ENCODE measurements around the gene TRPV4. TPM values are rescaled to one million over a fixed set of nuclear protein-coding genes. Genes with fewer than 3 reads are reported as not detected.
A peak's percentile ranks its signal among the peaks of the same experiment; 100 is the strongest.
"Not testable (repeated sequence)": the region's sequence is repeated elsewhere in the genome, so short reads cannot be mapped to it uniquely, and the experiment has no call there.

Gene TRPV4
- total and polyA plus RNA-seq, 4 experiments from 2014 or later, result 0.17 TPM; not detected in 3

- H3K27me3 ChIP-seq (ENCODE audit: insufficient read depth, low read length), result no peaks in the 10 kb centered on the region
- H3K27ac ChIP-seq (ENCODE audit: low read depth, low read length), result no peak overlapping the region
- Mint-ChIP-seq H3K36me3 (peaks cover 8 to 21% of the 10 kb centered on the region in 2 donors), H3K9me3 (no peaks in the 10 kb centered on the region), H3K27ac (peak overlapping the region in 2 of 7 donors; percentile 9 to 41), H3K27me3 (no peaks in the 10 kb centered on the region), H3K4me3 (no peak overlapping the region), H3K4me1 (peaks cover 9 to 30% (median 20%) of the 10 kb centered on the region in 4 donors)
- CTCF ChIA-PET (ENCODE audit: partially characterized antibody), result interaction anchor here (1.0 to 1.2 kb wide), 2 partner anchors 9 to 16 kb away, joined by 4 to 5 read pairs; no protein-coding TSS in a partner anchor
- POLR2A ChIA-PET (ENCODE audit: partially characterized antibody), result no interaction called here
- DNase-seq, result no peak
- H3K4me3 ChIP-seq (ENCODE audit: low read length in 2 of 2), result no peak overlapping the region
- no peaks in the 10 kb centered on the region for H3K9me3 ChIP-seq (ENCODE audit: control insufficient read depth in 1 of 2, low read length in 2 of 2)
- H3K36me3 ChIP-seq (ENCODE audit: insufficient read depth, low read length), result peaks cover 16% of the 10 kb centered on the region
- intact Hi-C loops (cut with micrococcal nuclease), result no loop called here
- peaks cover 7% of the 10 kb centered on the region for H3K4me1 ChIP-seq (ENCODE audit: insufficient read depth, low read length)
Observed at GRCh38 chr12:109861689-109862314, 28.6 kb upstream of the TRPV4 start.

- intact Hi-C loops (cut with micrococcal nuclease), result no loop called here
- H3K27ac ChIP-seq (ENCODE audit: low read depth, low read length), result no peak overlapping the region
- Mint-ChIP-seq H3K9me3 (no peaks in the 10 kb centered on the region), H3K27me3 (no peaks in the 10 kb centered on the region), H3K4me1 (peaks cover 9 to 25% (median 16%) of the 10 kb centered on the region in 4 donors), H3K4me3 (no peak overlapping the region), H3K27ac (peak overlapping the region in 1 of 7 donors; percentile 13), H3K36me3 (peaks cover 8 to 26% of the 10 kb centered on the region in 2 donors)
- ChIA-PET CTCF (ENCODE audit: partially characterized antibody) (interaction anchor here (1.0 kb wide), 1 partner anchor 15 kb away, joined by 5 read pairs; no protein-coding TSS in a partner anchor), POLR2A (ENCODE audit: partially characterized antibody) (no interaction called here)
- H3K9me3 ChIP-seq (ENCODE audit: control insufficient read depth in 1 of 2, low read length in 2 of 2), result no peaks in the 10 kb centered on the region
- DNase-seq, result no peak
- no peaks in the 10 kb centered on the region for H3K27me3 ChIP-seq (ENCODE audit: insufficient read depth, low read length)
- H3K4me3 ChIP-seq (ENCODE audit: low read length in 2 of 2), result no peak overlapping the region
- peaks cover 22% of the 10 kb centered on the region for H3K36me3 ChIP-seq (ENCODE audit: insufficient read depth, low read length)
- H3K4me1 ChIP-seq (ENCODE audit: insufficient read depth, low read length), result peaks cover 7% of the 10 kb centered on the region
Observed at GRCh38 chr12:109860977-109861376, 27.8 kb upstream of the TRPV4 start.

- Histone ChIP-seq H3K36me3 (ENCODE audit: insufficient read depth, low read length) (peaks cover 25% of the 10 kb centered on the region), H3K27ac (ENCODE audit: low read depth, low read length) (no peak overlapping the region), H3K27me3 (ENCODE audit: insufficient read depth, low read length) (no peaks in the 10 kb centered on the region), H3K4me1 (ENCODE audit: insufficient read depth, low read length) (no peaks in the 10 kb centered on the region), H3K4me3 (ENCODE audit: low read length in 2 of 2) (no peak overlapping the region), H3K9me3 (ENCODE audit: control insufficient read depth in 1 of 2, low read length in 2 of 2) (no peaks in the 10 kb centered on the region)
- no peak for DNase-seq
- Mint-ChIP-seq H3K4me3 (peak overlapping the region in 1 of 8 donors; percentile 17), H3K27me3 (no peaks in the 10 kb centered on the region), H3K4me1 (peaks cover 2 to 9% (median 5%) of the 10 kb centered on the region in 4 donors), H3K9me3 (no peaks in the 10 kb centered on the region), H3K27ac (peak overlapping the region in 4 of 7 donors; percentile 37 to 82 (median 58)), H3K36me3 (peaks cover 8 to 37% of the 10 kb centered on the region in 2 donors)
- ChIA-PET POLR2A (ENCODE audit: partially characterized antibody) (no interaction called here), CTCF (ENCODE audit: partially characterized antibody) (interaction anchor here (0.8 to 3.1 kb wide), 6 partner anchors 10 to 53 kb away, joined by 3 to 36 read pairs (median 3); no protein-coding TSS in a partner anchor)
- intact Hi-C loops (cut with micrococcal nuclease), result no loop called here
Observed at GRCh38 chr12:109858764-109859163, 25.6 kb upstream of the TRPV4 start.

- POLR2A ChIA-PET (ENCODE audit: partially characterized antibody), result no interaction called here
- peaks cover 0 to 3% (median 2%) of the 10 kb centered on the region in 4 donors for H3K4me1 Mint-ChIP-seq
- H3K36me3 ChIP-seq (ENCODE audit: insufficient read depth, low read length), result peaks cover 25% of the 10 kb centered on the region
- no peaks in the 10 kb centered on the region for H3K27me3 ChIP-seq (ENCODE audit: insufficient read depth, low read length)
- H3K36me3 Mint-ChIP-seq, result peaks cover 11 to 39% of the 10 kb centered on the region in 2 donors
- H3K27ac Mint-ChIP-seq, result peak overlapping the region in 2 of 7 donors; percentile 61 to 79
- CTCF ChIA-PET (ENCODE audit: partially characterized antibody), result interaction anchor here (0.8 to 3.1 kb wide), 3 partner anchors 11 to 52 kb away, joined by 3 to 36 read pairs (median 3); no protein-coding TSS in a partner anchor
- H3K9me3 Mint-ChIP-seq, result no peaks in the 10 kb centered on the region
- no peaks in the 10 kb centered on the region for H3K27me3 Mint-ChIP-seq
- H3K4me1 ChIP-seq (ENCODE audit: insufficient read depth, low read length), result no peaks in the 10 kb centered on the region
- H3K4me3 Mint-ChIP-seq, result no peak overlapping the region
- no peak overlapping the region for H3K4me3 ChIP-seq (ENCODE audit: low read length in 2 of 2)
- H3K27ac ChIP-seq (ENCODE audit: low read depth, low read length), result no peak overlapping the region
- intact Hi-C loops (cut with micrococcal nuclease), result no loop called here
- no peaks in the 10 kb centered on the region for H3K9me3 ChIP-seq (ENCODE audit: control insufficient read depth in 1 of 2, low read length in 2 of 2)
- no peak for DNase-seq
Observed at GRCh38 chr12:109857715-109858114, 24.5 kb upstream of the TRPV4 start.

GRCh38 chr12:109855377-109855776 is 22.2 kb upstream of the TRPV4 start:
- intact Hi-C loops (cut with micrococcal nuclease), result no loop called here
- Mint-ChIP-seq H3K4me1 (peaks cover 0 to 3% (median 2%) of the 10 kb centered on the region in 4 donors), H3K27me3 (no peaks in the 10 kb centered on the region), H3K36me3 (peaks cover 17 to 49% of the 10 kb centered on the region in 2 donors), H3K27ac (no peak overlapping the region), H3K9me3 (no peaks in the 10 kb centered on the region), H3K4me3 (no peak overlapping the region)
- H3K9me3 ChIP-seq (ENCODE audit: control insufficient read depth in 1 of 2, low read length in 2 of 2), result no peaks in the 10 kb centered on the region
- POLR2A ChIA-PET (ENCODE audit: partially characterized antibody), result no interaction called here
- H3K4me3 ChIP-seq (ENCODE audit: low read length in 2 of 2), result no peak overlapping the region
- no peaks in the 10 kb centered on the region for H3K27me3 ChIP-seq (ENCODE audit: insufficient read depth, low read length)
- H3K4me1 ChIP-seq (ENCODE audit: insufficient read depth, low read length), result no peaks in the 10 kb centered on the region
- CTCF ChIA-PET (ENCODE audit: partially characterized antibody), result interaction anchor here (2.9 kb wide), 1 partner anchor 10 kb away, joined by 32 read pairs; no protein-coding TSS in a partner anchor
- H3K36me3 ChIP-seq (ENCODE audit: insufficient read depth, low read length), result peaks cover 25% of the 10 kb centered on the region
- no peak overlapping the region for H3K27ac ChIP-seq (ENCODE audit: low read depth, low read length)
- DNase-seq, result no peak

GRCh38 chr12:109850518-109850917 is 17.3 kb upstream of the TRPV4 start:
- peaks cover 9 to 28% of the 10 kb centered on the region in 2 donors for H3K36me3 Mint-ChIP-seq
- intact Hi-C loops (cut with micrococcal nuclease), result loop anchor here (5.0 kb wide), 1 partner anchor 397 kb away; no protein-coding TSS in a partner anchor
- H3K36me3 ChIP-seq (ENCODE audit: insufficient read depth, low read length); H3K4me3 ChIP-seq (ENCODE audit: low read length in 2 of 2); H3K9me3 ChIP-seq (ENCODE audit: control insufficient read depth in 1 of 2, low read length in 2 of 2); H3K9me3 Mint-ChIP-seq; H3K4me1 Mint-ChIP-seq; H3K27me3 Mint-ChIP-seq; H3K27me3 ChIP-seq (ENCODE audit: insufficient read depth, low read length); H3K4me3 Mint-ChIP-seq; POLR2A ChIA-PET (ENCODE audit: partially characterized antibody); DNase-seq; H3K4me1 ChIP-seq (ENCODE audit: insufficient read depth, low read length); H3K27ac Mint-ChIP-seq; H3K27ac ChIP-seq (ENCODE audit: low read depth, low read length): not testable (repeated sequence)
- CTCF ChIA-PET (ENCODE audit: partially characterized antibody), result interaction anchor here (1.6 kb wide), 1 partner anchor 78 kb away, joined by 8 read pairs; no protein-coding TSS in a partner anchor

- Mint-ChIP-seq H3K27me3 (no peaks in the 10 kb centered on the region), H3K36me3 (peaks cover 6 to 10% of the 10 kb centered on the region in 2 donors), H3K27ac (no peak overlapping the region), H3K9me3 (no peaks in the 10 kb centered on the region), H3K4me1 (peaks cover 4 to 10% (median 7%) of the 10 kb centered on the region in 4 donors), H3K4me3 (no peak overlapping the region)
- DNase-seq, result no peak
- Histone ChIP-seq H3K36me3 (ENCODE audit: insufficient read depth, low read length) (no peaks in the 10 kb centered on the region), H3K27ac (ENCODE audit: low read depth, low read length) (no peak overlapping the region), H3K4me3 (ENCODE audit: low read length in 2 of 2) (no peak overlapping the region), H3K4me1 (ENCODE audit: insufficient read depth, low read length) (peaks cover 9% of the 10 kb centered on the region), H3K9me3 (ENCODE audit: control insufficient read depth in 1 of 2, low read length in 2 of 2) (no peaks in the 10 kb centered on the region), H3K27me3 (ENCODE audit: insufficient read depth, low read length) (no peaks in the 10 kb centered on the region)
- intact Hi-C loops (cut with micrococcal nuclease), result no loop called here
- CTCF ChIA-PET (ENCODE audit: partially characterized antibody), result interaction anchor here (0.6 to 5.4 kb wide), 5 partner anchors 11 to 41 kb away, joined by 3 to 86 read pairs (median 36); no protein-coding TSS in a partner anchor
- POLR2A ChIA-PET (ENCODE audit: partially characterized antibody), result interaction anchor here (0.6 kb wide), 1 partner anchor 161 kb away, joined by 3 read pairs; no protein-coding TSS in a partner anchor
Observed at GRCh38 chr12:109847142-109847735, 14.0 kb upstream of the TRPV4 start.

All from CD4-positive, alpha-beta memory T cell (primary cell).